Erythroblast (primary cell): ENCODE results near the gene PRAMEF2.
"Not testable (repeated sequence)": the region's sequence is repeated elsewhere in the genome, so short reads cannot be mapped to it uniquely, and the experiment has no call there.

Experiments
- GATA1 ChIP-seq: IDR thresholded peaks from 2 replicates; pipeline ENCODE4 v1.6.1; 2011; ENCODE audit warnings: low read depth, mild to moderate bottlenecking, control low read depth, low read length, moderate library complexity
- POLR2A ChIP-seq: IDR thresholded peaks from 2 replicates; pipeline ENCODE4 v1.6.1; 2011; ENCODE audit warnings: mild to moderate bottlenecking, low read length

DNA sequence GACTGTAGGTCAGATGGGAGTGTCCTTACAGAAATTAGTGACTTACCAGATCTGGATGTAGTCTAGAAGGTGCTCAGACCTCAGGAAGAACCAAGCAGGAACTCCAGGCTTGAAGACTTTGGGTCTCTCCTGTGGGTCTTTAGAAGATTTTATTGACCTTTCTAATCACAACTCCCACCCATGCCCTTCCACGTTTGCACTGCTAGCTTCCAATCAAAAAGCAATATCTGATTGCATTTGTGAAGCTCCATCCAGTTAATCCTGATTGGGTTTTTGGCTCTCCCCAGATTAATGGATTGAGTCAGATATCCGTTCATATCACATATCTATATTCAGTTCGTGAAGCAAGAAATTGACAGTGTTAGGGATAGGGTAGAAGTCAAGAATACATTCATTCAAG lies 25.6 kb upstream of the PRAMEF2 start, which contains the start of gene PRAMEF11:
- TF ChIP-seq POLR2A, GATA1: not testable (repeated sequence)
